Colon (tissue), 2 donors: ENCODE data around the gene SRPK1.

ENCODE experiments used
- FAIRE-seq: peaks from 2 replicates; lab custom pipeline; 2012; peaks lifted over from hg19 to GRCh38; lab: Jason Lieb, UNC
- donor health status: control.
- donor health status: control.

The SRPK1 gene

DNA sequence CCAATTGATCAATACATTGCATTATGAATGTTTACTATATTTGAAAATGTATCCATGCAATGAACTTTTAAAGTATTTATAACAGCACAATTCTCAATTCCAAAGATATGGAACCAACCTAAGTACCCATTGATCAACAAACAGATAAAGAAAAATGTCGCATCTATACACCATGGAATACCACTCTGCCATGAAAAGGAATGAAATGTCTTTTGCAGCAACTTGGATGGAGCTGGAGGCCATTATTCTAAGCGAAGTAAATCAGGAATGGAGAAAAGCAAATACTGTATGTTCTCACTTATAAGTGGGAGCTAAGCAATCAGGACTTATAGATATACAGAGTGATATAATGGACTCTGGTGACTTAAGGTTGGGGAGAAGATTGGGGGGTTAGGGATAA, 22.9 kb downstream of the SRPK1 start:
- FAIRE-seq = no peak

DNA sequence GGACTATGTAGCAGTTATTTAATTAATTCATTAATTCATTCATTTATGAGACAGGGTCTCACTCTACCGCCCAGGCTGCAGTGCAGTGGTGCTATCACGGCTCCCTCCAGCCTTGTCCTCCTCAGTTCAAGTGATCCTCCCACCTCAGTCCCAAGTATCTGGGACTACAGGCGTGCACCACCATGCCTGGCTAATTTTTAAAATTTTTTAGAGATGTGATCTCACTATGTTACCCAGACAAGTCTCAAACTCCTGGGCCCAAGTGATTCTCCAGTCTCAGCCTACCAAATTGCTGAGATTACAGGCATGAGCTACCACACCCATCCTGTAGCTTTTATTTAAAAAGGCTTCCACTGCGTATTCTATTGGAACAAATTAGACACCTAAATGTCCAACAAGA, 23.4 kb downstream of the SRPK1 start:
- no peak for FAIRE-seq

- no peak for FAIRE-seq
These were observed 23.9 kb downstream of the SRPK1 start for GRCh38 chr6:35897036-35897435.

GRCh38 chr6:35896228-35896627, 24.7 kb downstream of the SRPK1 start:
- no peak for FAIRE-seq

DNA sequence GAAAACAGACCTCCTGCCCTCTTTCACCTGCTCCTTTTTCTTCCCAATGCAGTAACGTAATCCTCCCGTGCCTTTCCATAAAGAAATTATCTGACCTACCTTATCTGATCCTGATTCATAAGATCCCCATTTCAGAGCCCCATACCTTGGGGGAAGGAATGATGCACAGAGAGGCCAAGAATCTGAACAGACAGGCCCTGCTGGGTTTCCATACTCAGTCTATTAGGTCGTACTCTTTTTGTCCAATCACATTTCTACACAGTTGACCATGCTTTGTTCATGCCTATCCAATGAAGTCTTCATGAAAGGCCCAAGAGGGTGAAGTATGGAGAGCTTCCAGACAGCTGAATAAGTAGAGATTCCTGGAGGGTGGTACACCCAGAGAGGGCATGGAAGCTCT, 25.3 kb downstream of the SRPK1 start:
- FAIRE-seq = no peak

DNA sequence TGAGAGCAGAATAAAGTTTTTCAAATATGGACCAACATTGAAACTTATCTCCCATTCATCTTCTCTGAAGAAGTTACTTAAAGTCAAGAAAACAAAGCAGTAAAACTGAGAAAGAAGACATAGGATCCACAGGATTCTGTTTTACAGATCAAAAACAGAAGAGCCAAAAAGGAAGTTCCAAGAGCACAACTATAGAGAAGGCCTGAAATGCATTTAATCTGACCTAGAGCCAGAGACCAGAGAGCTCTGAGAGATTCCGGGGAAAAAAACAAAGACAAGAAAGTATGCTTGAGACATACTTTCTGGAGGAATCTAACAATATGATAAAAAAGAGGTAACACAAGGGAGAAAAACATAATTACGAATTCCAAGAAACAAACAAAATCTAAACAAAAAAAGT, 26.1 kb downstream of the SRPK1 start:
- FAIRE-seq = no peak

DNA sequence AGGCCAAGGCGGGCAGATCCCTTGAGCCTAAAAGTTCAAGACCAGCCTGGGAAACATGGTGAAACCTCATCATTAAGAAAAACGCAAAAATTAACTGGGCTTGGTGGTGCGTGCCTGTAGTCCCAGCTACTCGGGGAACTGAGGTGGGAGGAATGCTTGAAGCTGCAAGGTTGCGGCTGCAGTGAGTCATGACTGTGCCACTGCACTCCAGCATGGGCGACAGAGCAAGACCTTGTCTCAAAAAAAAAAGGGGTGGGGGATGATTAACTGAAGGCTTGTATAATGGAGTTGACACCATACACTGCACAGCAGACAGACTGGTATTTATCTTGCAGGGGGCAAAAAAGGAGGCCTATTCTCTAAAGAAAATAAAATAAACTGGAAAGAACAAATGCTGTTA, 27.7 kb downstream of the SRPK1 start:
- FAIRE-seq = no peak

DNA sequence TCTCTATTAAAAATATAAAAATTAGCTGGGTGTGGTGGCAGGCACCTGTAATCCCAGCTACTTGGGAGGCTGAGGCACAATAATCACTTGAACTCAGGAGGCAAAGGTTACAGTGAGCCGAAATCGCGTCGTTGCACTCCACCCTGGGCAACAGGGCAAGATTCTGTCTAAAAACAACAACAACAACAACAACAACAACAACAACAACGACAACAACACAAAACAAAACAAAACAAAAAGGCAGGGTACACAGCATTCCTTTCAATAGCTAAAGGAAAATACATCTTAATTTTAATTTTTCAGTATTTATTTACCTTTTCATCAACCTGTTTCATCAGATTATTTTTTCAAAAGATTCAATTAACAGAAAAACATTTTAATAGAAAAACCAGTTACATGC, 28.4 kb downstream of the SRPK1 start:
- no peak for FAIRE-seq

GRCh38 chr6:35879151-35879550, 41.7 kb downstream of the SRPK1 start:
- no peak for FAIRE-seq

GRCh38 chr6:35876902-35877301, 44.0 kb downstream of the SRPK1 start:
- no peak for FAIRE-seq

- FAIRE-seq = no peak
These were observed 46.2 kb downstream of the SRPK1 start for GRCh38 chr6:35874730-35875129.

DNA sequence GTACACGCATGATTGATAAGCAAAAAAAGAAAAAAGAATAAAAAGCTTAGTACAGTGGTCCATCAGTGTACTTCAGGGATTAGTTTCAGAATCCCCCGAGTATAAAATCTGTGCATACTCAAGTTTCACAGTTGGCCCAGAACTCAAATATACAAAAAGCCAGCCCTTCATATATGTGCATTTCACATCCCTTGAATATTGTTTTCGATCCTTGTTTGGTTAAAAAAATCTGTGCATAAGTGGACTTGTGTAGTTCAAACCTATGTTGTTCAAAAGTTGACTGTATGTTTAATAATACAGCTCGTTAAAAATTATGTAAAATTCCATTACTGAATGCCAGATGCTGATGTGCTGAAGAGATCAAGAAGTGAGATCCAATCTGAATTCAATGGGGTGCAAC, 61.5 kb downstream of the SRPK1 start:
- no peak for FAIRE-seq

DNA sequence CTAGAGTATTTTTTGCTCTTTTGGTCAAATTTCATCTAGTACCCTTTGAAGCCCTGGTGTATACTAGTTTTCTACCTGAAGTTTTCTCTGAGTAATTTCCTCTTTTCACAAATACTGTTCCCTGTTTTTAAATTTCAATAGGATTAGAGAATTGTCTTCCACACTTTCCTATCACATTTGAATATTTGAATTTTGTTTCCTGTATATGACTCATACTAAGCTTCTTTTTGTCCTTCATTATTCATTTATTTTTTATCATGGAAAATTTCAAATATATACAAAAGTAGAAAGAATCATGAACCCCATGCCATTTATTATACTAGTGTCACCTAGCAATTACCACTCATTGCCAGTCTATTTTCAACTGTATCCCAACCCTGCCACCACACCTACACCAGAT, 63.0 kb downstream of the SRPK1 start:
- no peak for FAIRE-seq

- no peak for FAIRE-seq
These were observed 64.6 kb downstream of the SRPK1 start for GRCh38 chr6:35856250-35856649.

- FAIRE-seq = no peak
These were observed 67.9 kb downstream of the SRPK1 start for GRCh38 chr6:35852994-35853393.

DNA sequence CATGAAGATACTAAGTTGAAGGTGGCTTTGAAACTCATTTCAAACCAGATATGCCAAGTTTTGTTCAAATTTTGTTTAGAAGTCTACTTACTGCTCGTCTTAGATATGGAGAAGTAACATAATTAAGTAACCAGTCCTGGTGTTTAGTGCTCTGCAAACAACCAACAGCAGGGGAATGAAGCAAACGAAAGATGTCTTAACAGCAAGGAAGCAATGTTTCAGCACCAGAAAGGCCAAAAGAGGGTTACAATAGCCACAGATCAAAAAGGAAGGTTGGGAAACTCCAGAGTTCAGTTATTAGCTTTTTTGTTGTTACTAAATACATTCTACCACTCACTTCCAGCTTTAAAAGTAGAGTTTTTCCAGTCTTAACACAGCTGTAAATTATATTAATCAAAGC, 70.7 kb downstream of the SRPK1 start:
- no peak for FAIRE-seq

- FAIRE-seq = no peak
These were observed 76.6 kb downstream of the SRPK1 start for GRCh38 chr6:35844290-35844689.

GRCh38 chr6:35842381-35842780, 78.5 kb downstream of the SRPK1 start:
- no peak for FAIRE-seq

GRCh38 chr6:35839019-35839418, 81.9 kb downstream of the SRPK1 start:
- no peak for FAIRE-seq

DNA sequence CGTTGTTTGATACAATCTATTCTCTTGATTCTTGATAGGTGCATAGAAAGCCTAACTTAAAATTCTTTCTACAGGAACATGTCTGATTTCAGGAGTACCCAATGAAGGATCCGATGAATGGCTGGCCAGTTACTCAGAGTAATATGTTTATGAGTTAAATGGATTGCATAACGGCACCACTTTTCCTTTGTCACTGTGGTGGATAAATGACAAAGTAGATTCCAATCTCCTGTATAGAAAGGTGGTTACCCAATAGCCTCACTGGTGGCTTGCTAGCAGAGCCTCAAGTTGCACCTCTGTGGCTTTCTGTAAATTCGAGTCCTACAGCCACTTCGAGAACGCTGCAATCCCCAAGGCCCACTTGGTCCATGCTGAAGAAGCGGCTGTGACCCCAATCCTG, 87.4 kb downstream of the SRPK1 start:
- FAIRE-seq = no peak

- FAIRE-seq = no peak
These were observed 89.5 kb downstream of the SRPK1 start for GRCh38 chr6:35831257-35832007.

DNA sequence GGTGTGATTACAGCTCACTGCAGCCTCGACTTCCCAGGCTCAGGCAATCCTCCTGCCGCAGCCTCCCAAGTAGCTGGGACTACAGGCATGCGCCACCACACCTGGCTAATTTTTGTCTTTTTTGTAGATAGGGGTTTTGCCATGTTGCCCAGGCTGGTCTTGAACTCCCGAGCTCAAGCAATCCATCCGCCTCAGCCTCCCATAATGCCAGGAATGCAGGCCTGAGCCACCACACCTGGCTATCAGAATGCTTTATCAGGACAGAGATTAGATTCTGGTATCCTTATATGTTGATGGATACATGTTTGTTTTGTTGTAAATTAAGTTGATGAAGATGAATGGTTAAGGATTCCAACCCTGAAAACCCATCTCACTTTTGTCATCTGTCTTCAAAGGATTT, 91.6 kb downstream of the SRPK1 start:
- FAIRE-seq = no peak

DNA sequence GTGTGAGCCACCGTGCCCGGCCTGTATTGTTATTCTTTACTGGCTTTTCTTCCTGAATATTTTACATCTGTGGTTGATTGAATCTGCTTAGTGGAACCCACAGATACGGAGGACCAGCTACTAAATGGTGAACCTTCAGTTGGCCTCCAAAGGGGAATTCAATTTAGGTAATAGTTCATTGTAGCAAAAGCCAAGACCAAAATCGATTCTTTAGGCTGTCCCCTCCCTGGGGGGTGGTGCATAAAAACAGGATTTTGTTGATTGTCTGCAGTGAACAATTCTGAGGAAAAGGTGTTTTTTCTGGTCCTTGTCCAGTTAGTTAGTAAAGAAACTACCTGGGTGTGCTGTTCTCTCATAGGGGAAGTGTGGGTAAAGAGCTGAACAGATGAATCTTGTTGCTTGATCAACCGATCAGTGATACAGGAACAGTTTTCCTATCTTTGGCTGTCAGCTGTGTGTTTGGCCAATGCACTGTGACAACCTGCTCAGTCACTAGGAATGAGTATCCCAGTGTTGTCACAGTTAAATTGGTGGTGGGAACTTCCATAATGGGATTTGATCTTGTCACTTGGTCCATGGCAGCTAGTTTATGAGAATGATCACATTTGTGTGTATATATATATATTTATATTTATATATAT, 96.2 kb downstream of the SRPK1 start:
- FAIRE-seq = no peak

DNA sequence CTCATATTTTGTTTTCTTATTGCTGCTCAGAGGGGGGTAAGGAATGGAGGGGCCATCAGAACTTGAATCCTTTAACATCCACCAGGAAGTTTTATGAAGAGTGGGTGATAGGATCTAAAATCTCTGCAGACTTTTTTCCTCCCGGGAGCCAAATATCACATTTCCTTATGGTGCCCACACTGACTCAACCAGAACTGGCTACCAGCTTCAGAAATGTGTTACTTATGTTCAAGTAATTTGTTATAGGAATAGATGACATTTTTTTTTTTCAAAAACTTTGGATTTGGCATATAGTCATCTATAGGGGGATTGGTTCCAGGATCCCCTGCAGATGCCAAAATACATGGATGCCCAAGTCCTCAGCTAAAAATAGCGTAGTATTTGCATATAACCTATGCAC, 97.3 kb downstream of the SRPK1 start:
- FAIRE-seq = no peak
